ENCODE measurements around the gene ETS2.

Gene ETS2

GRCh38 chr21:38813547-38813946 lies 7.8 kb downstream of the ETS2 start:
- H3K27ac ChIP-seq (ENCODE audit: low read length) = no peak overlapping the region
- no peaks in the 10 kb centered on the region for H3K36me3 ChIP-seq (replicated peaks; ENCODE audit: insufficient read depth, low read length)
- no peak overlapping the region for H2AFZ ChIP-seq (ENCODE audit: low read length)
- H3K9me2 ChIP-seq (replicated peaks; ENCODE audit: insufficient read depth, low read length) = no peaks in the 10 kb centered on the region
- H3K4me1 ChIP-seq (ENCODE audit: low read length) = no peaks in the 10 kb centered on the region
- no peak overlapping the region for H3K4me2 ChIP-seq (ENCODE audit: low read depth, low read length)
- no peak for DNase-seq
- H4K20me1 ChIP-seq (ENCODE audit: insufficient read depth, low read length) = no peaks in the 10 kb centered on the region
- H3K79me2 ChIP-seq (ENCODE audit: low read length) = no peaks in the 10 kb centered on the region
- no peak overlapping the region for H3K9ac ChIP-seq (ENCODE audit: low read length)
- no peaks in the 10 kb centered on the region for H3K27me3 ChIP-seq (replicated peaks; ENCODE audit: insufficient read depth, low read length)
- H3K9me3 ChIP-seq (replicated peaks; ENCODE audit: insufficient read depth, low read length) = no peaks in the 10 kb centered on the region
- H3K4me3 ChIP-seq (ENCODE audit: low read length) = no peak overlapping the region
- TF ChIP-seq, protein P1, sequence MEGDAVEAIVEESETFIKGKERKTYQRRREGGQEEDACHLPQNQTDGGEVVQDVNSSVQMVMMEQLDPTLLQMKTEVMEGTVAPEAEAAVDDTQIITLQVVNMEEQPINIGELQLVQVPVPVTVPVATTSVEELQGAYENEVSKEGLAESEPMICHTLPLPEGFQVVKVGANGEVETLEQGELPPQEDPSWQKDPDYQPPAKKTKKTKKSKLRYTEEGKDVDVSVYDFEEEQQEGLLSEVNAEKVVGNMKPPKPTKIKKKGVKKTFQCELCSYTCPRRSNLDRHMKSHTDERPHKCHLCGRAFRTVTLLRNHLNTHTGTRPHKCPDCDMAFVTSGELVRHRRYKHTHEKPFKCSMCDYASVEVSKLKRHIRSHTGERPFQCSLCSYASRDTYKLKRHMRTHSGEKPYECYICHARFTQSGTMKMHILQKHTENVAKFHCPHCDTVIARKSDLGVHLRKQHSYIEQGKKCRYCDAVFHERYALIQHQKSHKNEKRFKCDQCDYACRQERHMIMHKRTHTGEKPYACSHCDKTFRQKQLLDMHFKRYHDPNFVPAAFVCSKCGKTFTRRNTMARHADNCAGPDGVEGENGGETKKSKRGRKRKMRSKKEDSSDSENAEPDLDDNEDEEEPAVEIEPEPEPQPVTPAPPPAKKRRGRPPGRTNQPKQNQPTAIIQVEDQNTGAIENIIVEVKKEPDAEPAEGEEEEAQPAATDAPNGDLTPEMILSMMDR (IDR thresholded peaks at IDR 0.05; ENCODE audit: low read length) = no peak
- no peak for TF ChIP-seq EZH2 (optimal IDR thresholded peaks at IDR 0.05; ENCODE audit: low read depth, low read length)
- TF ChIP-seq EZH2phosphoT487 (IDR thresholded peaks at IDR 0.05; ENCODE audit: low read length) = no peak
- no peaks in the 10 kb centered on the region for H3F3A ChIP-seq (ENCODE audit: insufficient read depth, low read length)

DNA sequence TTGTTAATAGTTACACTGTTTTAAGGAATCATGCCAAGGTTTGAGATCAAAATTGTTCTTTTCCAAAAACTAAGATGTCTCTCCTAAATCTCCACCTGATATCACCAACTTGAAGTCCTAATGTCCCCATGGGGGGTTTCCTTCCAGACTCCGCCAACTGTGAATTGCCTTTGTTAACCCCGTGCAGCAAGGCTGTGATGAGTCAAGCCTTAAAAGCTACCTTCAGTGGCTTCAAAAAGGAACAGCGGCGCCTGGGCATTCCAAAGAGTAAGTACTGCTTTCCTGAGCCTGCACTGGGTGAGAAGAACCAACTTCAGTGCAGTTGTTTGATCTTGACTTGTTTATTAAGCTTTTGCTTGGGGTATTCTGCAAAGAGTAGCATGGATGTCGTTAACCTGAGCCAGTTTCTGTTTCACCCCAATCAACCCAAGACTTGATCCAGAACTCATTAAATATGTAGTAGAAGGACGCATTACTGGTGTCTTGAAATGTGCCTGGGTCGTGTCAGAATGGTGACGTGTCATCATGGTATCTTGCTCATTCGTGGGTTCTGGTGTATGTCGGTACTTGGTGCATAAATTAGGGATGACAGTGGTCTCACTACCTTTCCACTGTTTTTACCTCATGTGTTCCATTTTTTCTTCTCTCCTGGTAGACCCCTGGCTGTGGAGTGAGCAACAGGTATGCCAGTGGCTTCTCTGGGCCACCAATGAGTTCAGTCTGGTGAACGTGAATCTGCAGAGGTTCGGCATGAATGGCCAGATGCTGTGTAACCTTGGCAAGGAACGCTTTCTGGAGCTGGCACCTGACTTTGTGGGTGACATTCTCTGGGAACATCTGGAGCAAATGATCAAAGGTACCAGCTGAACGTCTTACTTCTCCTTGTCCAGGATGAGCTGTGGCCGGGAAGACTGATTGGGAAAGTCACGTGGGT lies 8.7 kb downstream of the ETS2 start:
- H3K9ac ChIP-seq (ENCODE audit: low read length) = no peak overlapping the region

DNA sequence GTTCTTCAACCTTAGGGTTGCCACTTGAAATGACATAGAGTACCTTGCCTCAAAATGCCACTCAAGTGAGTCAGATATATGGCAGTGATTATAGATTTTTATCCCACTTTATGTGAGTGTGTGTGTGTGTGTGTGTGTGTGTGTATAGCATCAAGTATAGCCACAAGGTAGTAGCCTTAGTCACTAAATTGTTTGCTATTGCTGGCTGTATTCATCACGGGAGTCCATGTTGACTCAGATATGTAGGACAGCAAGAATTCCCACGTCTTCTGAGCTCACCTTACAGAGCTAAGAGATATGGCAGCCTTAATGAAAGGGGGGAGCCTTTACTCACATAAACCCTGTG lies 9.3 kb downstream of the ETS2 start:
- Histone ChIP-seq H3K9me3 (replicated peaks; ENCODE audit: insufficient read depth, low read length) (no peaks in the 10 kb centered on the region), H2AFZ (ENCODE audit: low read length) (no peak overlapping the region), H3K4me3 (ENCODE audit: low read length) (no peak overlapping the region), H3K27ac (ENCODE audit: low read length) (no peak overlapping the region), H4K20me1 (ENCODE audit: insufficient read depth, low read length) (no peaks in the 10 kb centered on the region), H3K79me2 (ENCODE audit: low read length) (no peaks in the 10 kb centered on the region), H3K4me2 (ENCODE audit: low read depth, low read length) (no peak overlapping the region), H3F3A (ENCODE audit: insufficient read depth, low read length) (no peaks in the 10 kb centered on the region), H3K9me2 (replicated peaks; ENCODE audit: insufficient read depth, low read length) (no peaks in the 10 kb centered on the region), H3K36me3 (replicated peaks; ENCODE audit: insufficient read depth, low read length) (no peaks in the 10 kb centered on the region), H3K9ac (ENCODE audit: low read length) (no peak overlapping the region), H3K27me3 (replicated peaks; ENCODE audit: insufficient read depth, low read length) (no peaks in the 10 kb centered on the region), H3K4me1 (ENCODE audit: low read length) (no peaks in the 10 kb centered on the region)
- TF ChIP-seq EZH2phosphoT487 (IDR thresholded peaks at IDR 0.05; ENCODE audit: low read length) (no peak), EZH2 (optimal IDR thresholded peaks at IDR 0.05; ENCODE audit: low read depth, low read length) (no peak)
- TF ChIP-seq, protein P1 (IDR thresholded peaks at IDR 0.05; ENCODE audit: low read length) = no peak
- DNase-seq = no peak

More for the DNA sequence above, 8.7 kb downstream of the ETS2 start:
- Histone ChIP-seq H3K4me2 (ENCODE audit: low read depth, low read length) (no peak overlapping the region), H3K9me2 (replicated peaks; ENCODE audit: insufficient read depth, low read length) (no peaks in the 10 kb centered on the region), H3K9me3 (replicated peaks; ENCODE audit: insufficient read depth, low read length) (no peaks in the 10 kb centered on the region), H3K27ac (ENCODE audit: low read length) (no peak overlapping the region), H3K4me3 (ENCODE audit: low read length) (no peak overlapping the region), H4K20me1 (ENCODE audit: insufficient read depth, low read length) (no peaks in the 10 kb centered on the region), H3K4me1 (ENCODE audit: low read length) (no peaks in the 10 kb centered on the region), H2AFZ (ENCODE audit: low read length) (no peak overlapping the region), H3K27me3 (replicated peaks; ENCODE audit: insufficient read depth, low read length) (no peaks in the 10 kb centered on the region), H3K36me3 (replicated peaks; ENCODE audit: insufficient read depth, low read length) (no peaks in the 10 kb centered on the region), H3F3A (ENCODE audit: insufficient read depth, low read length) (no peaks in the 10 kb centered on the region), H3K79me2 (ENCODE audit: low read length) (no peaks in the 10 kb centered on the region)
- TF ChIP-seq EZH2 (optimal IDR thresholded peaks at IDR 0.05; ENCODE audit: low read depth, low read length) (no peak), EZH2phosphoT487 (IDR thresholded peaks at IDR 0.05; ENCODE audit: low read length) (no peak)
- TF ChIP-seq, protein P1 (IDR thresholded peaks at IDR 0.05; ENCODE audit: low read length) = no peak
- DNase-seq = no peak
